Transverse colon (tissue), 3 donors: ENCODE results near the gene CYP2C19.

ENCODE experiments used
- CTCF ChIP-seq, 5 experiments: fragments of 200-600 bp in 3 of 5; fragments of 450-650 bp in 2 of 5; sonication (generic) in 3 of 5; IDR thresholded peaks; 1 replicate in 2 of 5; 2 replicates in 3 of 5; pipeline ENCODE4 v1.5.1; 2016 to 2017; ENCODE audit warnings: antibody characterized with exemption in 5 of 5, inconsistent platforms in 3 of 5, mild to moderate bottlenecking in 2 of 5, moderate library complexity in 1 of 5
- EP300 ChIP-seq: sonication (generic); formaldehyde crosslinking; IDR thresholded peaks from one replicate; pipeline ENCODE4 v1.6.1; 2017; ENCODE audit warnings: antibody characterized with exemption, low read depth

DNA sequence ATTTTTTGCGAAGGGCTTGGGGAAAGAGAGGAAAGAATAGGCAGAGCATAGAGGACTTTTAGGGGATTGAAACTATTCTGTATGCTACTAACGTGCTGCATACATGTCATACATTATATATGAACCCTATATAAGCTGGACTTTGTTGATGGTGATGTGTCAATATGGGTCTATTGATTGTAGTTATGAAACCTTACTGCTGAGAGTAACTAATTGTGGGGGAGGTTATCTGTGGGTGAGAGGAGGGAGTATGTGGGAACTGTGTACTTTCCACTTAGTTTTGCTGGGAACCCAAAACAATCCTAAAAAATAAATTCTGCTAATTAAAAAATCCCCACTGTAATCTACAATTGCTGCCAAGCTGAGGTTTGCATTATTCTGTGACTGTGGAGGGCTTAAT, 15.3 kb upstream of the CYP2C19 start:
- TF ChIP-seq CTCF (IDR thresholded peaks at IDR 0.05), result no peak
- TF ChIP-seq EP300, result no peak
